ENCODE measurements around the gene TRAPPC2L.
"Not testable (repeated sequence)": the region's sequence is repeated elsewhere in the genome, so short reads cannot be mapped to it uniquely, and the experiment has no call there.

Gene TRAPPC2L

GRCh38 chr16:88878356-88878755 lies 21.4 kb downstream of the TRAPPC2L start:
- DNase-seq (ENCODE audit: low spot score), result no peak

GRCh38 chr16:88878967-88879787 lies 22.2 kb downstream of the TRAPPC2L start:
- DNase-seq (ENCODE audit: low spot score), result peak; percentile 20

DNA sequence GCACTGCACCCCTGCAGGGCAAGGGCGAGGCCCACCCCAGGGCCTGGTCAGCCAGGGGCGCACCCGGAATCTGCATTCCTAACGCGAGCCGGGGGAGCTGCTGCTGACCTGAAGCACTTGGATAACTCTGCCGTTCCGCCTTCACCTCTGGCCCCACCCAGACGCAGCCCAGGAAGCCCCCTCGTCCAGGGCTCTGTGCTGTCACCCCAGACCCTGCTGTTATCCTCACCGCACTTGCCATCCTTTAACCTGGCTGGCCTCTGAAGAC lies 22.8 kb downstream of the TRAPPC2L start:
- no peak for DNase-seq (ENCODE audit: low spot score)

DNA sequence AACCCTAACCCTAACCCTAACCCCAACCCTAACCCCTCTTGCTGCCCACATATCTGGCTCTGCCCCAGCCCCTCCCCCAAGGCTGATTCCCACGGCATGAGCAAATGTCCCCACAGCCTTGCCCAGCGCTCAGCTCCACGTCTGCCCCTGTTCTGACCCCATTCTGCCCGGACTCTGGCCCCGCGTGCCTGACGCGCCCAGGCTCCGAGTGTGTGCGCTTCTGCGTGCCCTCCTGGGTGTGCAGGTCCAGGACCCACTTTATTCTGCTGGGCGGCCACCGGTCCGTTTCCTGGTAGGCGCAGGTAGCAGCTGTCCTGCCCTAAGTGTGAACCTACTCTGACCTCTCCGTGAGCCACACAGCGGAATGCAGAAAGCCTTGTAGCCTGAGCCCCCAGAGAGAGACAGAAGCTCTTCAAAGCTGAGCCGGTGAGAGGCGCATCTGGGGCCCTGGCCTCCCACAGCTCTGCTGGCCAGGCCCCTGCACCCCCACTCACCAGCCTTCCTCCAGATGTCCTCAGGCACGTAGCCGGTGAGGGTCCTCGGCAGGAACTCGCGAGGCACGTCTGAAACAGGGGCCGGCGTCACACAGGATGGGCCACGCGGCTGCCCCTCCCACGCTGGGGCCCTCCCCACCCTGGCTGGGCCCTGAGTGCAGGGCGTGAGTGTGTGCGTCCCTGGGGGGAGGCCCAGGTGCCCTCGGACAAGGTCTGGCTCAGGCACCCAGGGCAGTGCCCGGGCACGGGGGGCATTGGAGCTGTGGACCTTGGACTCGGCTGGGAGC lies 23.5 kb downstream of the TRAPPC2L start:
- no peak for DNase-seq (ENCODE audit: low spot score)

GRCh38 chr16:88881007-88881615 lies 24.2 kb downstream of the TRAPPC2L start:
- no peak for DNase-seq (ENCODE audit: low spot score)

DNA sequence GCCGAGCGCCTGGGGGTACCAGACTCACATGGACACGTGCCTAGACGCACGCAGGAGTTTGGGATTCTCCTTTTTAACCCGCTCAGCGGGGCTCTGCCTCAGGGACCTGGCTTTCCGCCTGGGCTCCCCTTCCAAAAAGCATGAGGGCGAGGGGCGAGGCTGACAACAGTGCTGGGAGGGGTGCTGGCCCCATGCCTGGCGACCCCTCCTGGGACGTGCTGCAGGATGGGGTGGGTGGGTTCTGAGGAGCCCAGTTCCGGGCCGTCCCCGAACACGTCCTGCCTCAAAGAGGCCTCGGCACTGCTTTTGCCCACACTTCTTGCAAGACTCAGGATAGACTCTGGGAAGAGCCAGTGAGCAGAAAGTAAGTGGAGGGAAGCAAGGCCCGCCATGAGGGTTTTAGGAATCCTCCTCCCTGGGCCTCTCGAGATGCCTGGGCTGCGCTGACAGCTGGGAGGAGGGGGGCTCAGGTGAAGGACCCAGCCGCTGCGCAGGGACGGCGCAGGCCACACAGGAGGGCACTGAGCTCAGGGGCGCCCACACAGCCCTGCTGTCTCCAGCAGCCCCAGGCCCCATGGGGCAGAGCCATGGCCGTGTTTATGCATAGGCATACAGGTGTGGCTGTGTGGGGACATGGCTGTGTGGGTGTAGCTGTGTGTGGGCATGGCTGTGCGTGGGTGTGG lies 24.9 kb downstream of the TRAPPC2L start:
- DNase-seq (ENCODE audit: low spot score), result no peak

- no peak for DNase-seq (ENCODE audit: low spot score)
Observed at GRCh38 chr16:88882358-88883030, 25.6 kb downstream of the TRAPPC2L start.

- DNase-seq (ENCODE audit: low spot score), result no peak
Observed at GRCh38 chr16:88883117-88883895, 26.4 kb downstream of the TRAPPC2L start.

DNA sequence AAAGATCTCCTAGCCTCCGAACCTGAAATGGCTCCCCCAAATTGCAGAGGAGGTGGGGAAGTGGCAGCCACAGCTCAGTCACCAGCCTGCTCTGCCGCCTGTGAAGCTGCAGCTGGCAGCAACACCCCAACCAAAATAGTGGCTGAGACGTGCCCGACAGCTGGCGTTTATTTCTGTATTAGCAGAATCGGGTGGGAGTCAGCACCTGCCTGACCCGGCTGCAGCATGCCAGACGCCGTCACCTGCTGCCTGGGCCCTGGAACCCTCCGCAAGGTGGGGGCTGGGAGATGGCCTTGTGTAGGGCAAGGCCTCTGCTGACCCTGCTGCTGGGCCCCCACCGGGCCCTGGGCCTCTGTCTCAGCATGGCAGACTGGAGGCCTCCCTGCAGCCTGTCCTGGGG lies 27.0 kb downstream of the TRAPPC2L start:
- DNase-seq (ENCODE audit: low spot score), result no peak

GRCh38 chr16:88884569-88885271 lies 27.8 kb downstream of the TRAPPC2L start:
- DNase-seq (ENCODE audit: low spot score), result no peak

DNA sequence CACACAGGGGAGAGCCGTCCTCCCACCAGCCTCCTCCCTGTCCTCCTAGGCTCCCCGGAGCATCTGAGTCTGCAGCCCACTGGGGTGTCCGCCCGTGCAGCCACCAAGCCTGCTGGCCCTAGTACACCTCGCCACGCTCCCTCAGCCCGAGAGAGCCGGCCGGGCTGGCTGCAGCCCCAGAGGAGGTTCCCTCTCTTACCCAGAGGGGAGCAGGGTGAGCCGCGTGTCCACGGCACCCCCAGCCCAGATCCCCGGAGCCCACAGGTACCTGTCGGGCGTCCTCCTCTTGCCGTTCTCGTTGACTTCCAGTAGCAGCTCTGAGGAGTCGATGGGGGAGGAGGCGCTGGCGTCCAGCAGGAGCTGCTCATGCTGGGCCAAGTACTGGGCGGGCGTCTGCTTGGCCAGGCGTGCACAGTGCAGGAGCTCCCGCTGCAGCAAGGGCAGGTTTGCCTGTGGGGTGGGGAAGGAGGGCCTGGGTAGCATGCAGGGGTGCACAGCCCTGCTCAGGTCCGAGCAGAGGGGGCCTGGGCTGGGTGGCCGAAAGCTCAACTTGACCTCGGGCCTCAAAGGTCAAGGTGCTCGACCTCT lies 28.9 kb downstream of the TRAPPC2L start:
- DNase-seq (ENCODE audit: low spot score), result no peak

DNA sequence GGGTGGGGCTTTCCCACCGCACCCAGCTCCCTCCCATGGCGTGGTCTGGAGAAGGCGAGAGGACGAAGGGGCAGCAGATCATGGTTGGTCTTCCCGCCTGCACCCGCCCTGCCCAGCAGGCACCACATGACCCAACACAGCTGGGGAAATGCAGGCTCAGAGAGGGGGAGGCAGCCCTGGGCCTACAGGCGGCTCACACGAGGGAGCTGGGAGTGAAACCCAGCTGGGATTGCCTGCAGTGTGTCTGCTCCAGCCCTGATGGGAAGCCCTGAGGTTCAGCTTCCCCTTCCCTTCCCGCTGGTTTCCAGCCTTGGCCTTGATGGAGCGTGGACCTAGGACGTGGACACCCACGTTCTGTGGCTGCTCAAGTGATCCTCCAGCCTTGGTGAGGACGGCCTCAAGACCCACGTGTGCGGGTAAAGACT lies 29.5 kb downstream of the TRAPPC2L start:
- DNase-seq (ENCODE audit: low spot score), result no peak

DNA sequence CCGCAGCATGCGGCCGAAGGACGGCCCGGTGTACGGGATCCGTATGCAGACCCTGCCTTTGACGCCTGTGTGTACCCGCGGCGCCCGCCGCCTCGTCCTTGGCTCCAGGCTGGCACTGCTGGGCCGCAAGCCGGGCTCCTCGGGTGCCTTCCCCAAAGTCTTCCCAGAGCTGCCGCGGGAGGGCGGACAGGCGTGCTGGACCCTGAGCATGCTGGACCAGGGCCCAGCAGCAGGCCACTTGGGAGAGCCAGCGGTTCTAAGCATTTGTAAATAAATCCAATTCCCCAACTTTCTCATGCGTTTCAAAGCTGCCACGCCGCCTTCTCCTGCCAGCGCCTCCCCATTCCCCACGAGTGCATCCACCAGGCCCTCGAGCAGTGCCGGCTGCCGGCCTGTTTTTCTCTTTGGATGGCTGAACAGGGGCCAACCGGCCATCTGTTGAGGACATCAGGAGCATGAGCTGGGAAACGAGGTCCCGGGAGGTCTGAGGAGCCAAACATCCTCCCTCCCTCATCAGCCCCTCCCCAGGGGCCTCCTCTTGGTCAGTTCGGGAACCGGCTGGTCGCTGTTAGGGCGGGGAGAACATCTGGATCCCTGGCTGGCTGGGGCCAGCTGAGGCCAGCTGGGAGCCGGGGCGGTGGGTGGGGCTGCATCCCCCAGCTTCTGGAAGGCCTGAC lies 30.1 kb downstream of the TRAPPC2L start:
- DNase-seq (ENCODE audit: low spot score), result no peak

- DNase-seq (ENCODE audit: low spot score), result no peak
Observed at GRCh38 chr16:88888057-88888456, 31.1 kb downstream of the TRAPPC2L start.

- no peak for DNase-seq (ENCODE audit: low spot score)
Observed at GRCh38 chr16:88888461-88889387, 31.8 kb downstream of the TRAPPC2L start.

- DNase-seq (ENCODE audit: low spot score), result not testable (repeated sequence)
Observed at GRCh38 chr16:88889702-88890352, 32.9 kb downstream of the TRAPPC2L start.

- DNase-seq (ENCODE audit: low spot score), result no peak
Observed at GRCh38 chr16:88891083-88891482, 34.2 kb downstream of the TRAPPC2L start.

DNA sequence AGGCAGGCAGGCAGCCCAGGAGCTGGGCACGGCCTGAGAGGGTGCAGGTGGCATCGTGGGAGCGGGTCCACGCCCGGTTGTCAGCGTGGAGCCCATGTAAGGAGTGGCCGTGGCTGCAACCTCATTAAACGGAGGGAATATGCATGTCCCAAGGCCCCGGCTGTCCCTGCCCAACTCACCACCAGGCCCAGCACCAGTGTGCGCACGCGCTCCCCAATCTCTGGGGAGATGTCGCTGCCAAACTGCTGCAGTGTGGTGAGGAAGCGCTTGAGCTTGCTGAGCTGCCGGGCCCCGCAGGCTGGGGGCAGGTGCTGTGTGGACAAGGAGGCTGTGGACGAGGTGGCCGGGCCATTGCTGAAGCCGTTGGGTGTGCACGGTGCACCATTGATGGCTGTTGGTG lies 35.1 kb downstream of the TRAPPC2L start:
- DNase-seq (ENCODE audit: low spot score), result no peak
